Gastroesophageal sphincter (tissue), 3 donors: ENCODE measurements around the gene FBXL3.

ENCODE experiments used
- CTCF ChIP-seq, 4 experiments: fragments of 200-600 bp in 2 of 4; fragments of 450-650 bp in 2 of 4; sonication (generic) in 1 of 4; IDR thresholded peaks; one replicate each; pipeline ENCODE4 v1.5.1; 2017 to 2019; ENCODE audit warnings: antibody characterized with exemption in 4 of 4, mild to moderate bottlenecking in 2 of 4, moderate library complexity in 2 of 4
- EP300 ChIP-seq: sonication (generic); formaldehyde crosslinking; IDR thresholded peaks from one replicate; pipeline ENCODE4 v1.6.1; 2017; ENCODE audit warnings: antibody characterized with exemption, mild to moderate bottlenecking
- POLR2A ChIP-seq, 2 donors: fragments of 450-650 bp; IDR thresholded peaks; one replicate each; pipeline ENCODE4 v1.6.1; 2017; ENCODE audit warnings: antibody characterized with exemption in 2 of 2, mild to moderate bottlenecking in 2 of 2, moderate library complexity in 1 of 2
- POLR2AphosphoS5 ChIP-seq: sonication (generic); formaldehyde crosslinking; IDR thresholded peaks from one replicate; pipeline ENCODE4 v1.6.1; 2017; ENCODE audit warnings: antibody characterized with exemption

DNA sequence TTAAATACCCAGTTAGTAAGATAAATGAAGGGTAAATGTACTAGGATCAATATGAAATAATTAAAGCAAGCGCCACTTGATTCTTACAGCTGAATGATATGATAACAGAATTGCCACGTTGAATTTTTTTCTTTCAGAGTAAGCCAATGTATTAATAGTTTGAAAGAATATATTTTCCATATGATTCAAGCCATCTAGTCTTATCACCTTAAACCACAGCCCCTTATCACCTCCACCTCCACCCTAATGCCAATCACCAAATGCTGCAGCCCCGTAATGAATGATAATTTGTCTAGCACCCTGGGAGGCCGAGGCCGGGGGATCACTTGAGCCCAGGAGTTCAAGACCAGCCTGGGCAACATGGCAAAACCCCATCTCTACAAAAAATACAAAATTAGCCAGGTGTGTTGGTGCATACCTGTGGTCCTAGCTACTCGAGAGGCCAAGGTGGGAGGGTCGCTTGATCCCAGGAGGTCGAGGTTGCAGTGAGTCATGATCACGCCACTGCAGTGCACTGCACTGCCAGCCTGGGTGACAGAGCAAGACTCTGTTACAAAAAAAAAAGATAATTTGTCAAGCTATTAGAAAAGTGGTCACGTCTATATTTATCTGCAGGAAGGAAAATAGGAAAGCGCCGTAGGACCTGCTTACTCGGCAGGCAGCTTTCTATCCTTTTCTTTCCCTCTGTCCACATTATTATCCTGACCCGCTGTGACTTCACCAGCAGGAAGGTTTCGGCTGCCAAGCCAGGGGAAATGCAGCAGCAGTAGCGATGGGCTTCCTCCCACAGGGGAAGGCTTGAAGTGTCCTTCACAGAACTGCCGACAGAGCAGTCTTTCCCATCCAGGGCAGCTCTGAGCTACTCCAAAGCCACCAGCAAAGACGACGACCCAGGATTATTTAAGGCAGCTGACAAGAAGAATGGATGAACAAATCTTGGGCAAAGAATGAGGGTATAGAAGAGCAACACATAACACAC lies 54.8 kb downstream of the FBXL3 start:
- no peak for TF ChIP-seq CTCF (IDR thresholded peaks at IDR 0.05)
- TF ChIP-seq POLR2A (IDR thresholded peaks at IDR 0.05): no peak
- no peak for TF ChIP-seq EP300
- TF ChIP-seq POLR2AphosphoS5: no peak
